Peyer's patch (tissue), 4 donors: ENCODE measurements around the gene NPAP1.

ENCODE experiments used
- POLR2A ChIP-seq, 2 donors: fragments of 450-650 bp; IDR thresholded peaks; one replicate each; pipeline ENCODE4 v1.5.1; 2017; ENCODE audit warnings: antibody characterized with exemption in 2 of 2, mild to moderate bottlenecking in 2 of 2, moderate library complexity in 2 of 2
- TF ChIP-seq, protein P1 (sequence below), 6 experiments: fragments of 450-650 bp in 4 of 6; fragments of 200-600 bp in 2 of 6; sonication (generic) in 1 of 6; IDR thresholded peaks; one replicate each; pipeline ENCODE4 v1.5.1; 2017 to 2019; ENCODE audit warnings: antibody characterized with exemption in 6 of 6, mild to moderate bottlenecking in 3 of 6, moderate library complexity in 1 of 6

- TF ChIP-seq, protein P1, sequence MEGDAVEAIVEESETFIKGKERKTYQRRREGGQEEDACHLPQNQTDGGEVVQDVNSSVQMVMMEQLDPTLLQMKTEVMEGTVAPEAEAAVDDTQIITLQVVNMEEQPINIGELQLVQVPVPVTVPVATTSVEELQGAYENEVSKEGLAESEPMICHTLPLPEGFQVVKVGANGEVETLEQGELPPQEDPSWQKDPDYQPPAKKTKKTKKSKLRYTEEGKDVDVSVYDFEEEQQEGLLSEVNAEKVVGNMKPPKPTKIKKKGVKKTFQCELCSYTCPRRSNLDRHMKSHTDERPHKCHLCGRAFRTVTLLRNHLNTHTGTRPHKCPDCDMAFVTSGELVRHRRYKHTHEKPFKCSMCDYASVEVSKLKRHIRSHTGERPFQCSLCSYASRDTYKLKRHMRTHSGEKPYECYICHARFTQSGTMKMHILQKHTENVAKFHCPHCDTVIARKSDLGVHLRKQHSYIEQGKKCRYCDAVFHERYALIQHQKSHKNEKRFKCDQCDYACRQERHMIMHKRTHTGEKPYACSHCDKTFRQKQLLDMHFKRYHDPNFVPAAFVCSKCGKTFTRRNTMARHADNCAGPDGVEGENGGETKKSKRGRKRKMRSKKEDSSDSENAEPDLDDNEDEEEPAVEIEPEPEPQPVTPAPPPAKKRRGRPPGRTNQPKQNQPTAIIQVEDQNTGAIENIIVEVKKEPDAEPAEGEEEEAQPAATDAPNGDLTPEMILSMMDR (IDR thresholded peaks at IDR 0.05) = no peak
- no peak for TF ChIP-seq POLR2A (IDR thresholded peaks at IDR 0.05)
Measured at GRCh38 chr15:24696842-24697241, 21.3 kb downstream of the NPAP1 start.
